Activated T-helper 17 cell treated with anti-CD3 and anti-CD28 coated beads, Interleukin-2, amount 50 U/mL, for 72 hours (primary cell): ENCODE data around the gene CRYGN. TPM values are rescaled to one million over a fixed set of nuclear protein-coding genes. Genes with fewer than 3 reads are reported as not detected.

Experiments used
- ATAC-seq: fragments of 150-1000 bp; cut with Tn5 transposase; replicated peaks from 2 replicates; pipeline ENCODE4 v1.10.0; 2021; ENCODE audit warnings: mild to moderate bottlenecking, moderate library complexity
- H3K27ac Mint-ChIP-seq: one replicate; pipeline ENCODE4 v1.8.0; 2022; ENCODE audit warnings: mixed read lengths
- H3K27me3 Mint-ChIP-seq: one replicate; pipeline ENCODE4 v1.8.0; 2022; ENCODE audit warnings: mixed read lengths
- H3K36me3 Mint-ChIP-seq: one replicate; pipeline ENCODE4 v1.8.0; 2022; ENCODE audit warnings: low read depth, mild to moderate bottlenecking, mixed read lengths
- H3K4me1 Mint-ChIP-seq: one replicate; pipeline ENCODE4 v1.8.0; 2022; ENCODE audit warnings: mixed read lengths
- H3K4me3 Mint-ChIP-seq: one replicate; pipeline ENCODE4 v1.8.0; 2022; ENCODE audit warnings: mild to moderate bottlenecking, mixed read lengths
- H3K9me3 Mint-ChIP-seq: one replicate; pipeline ENCODE4 v1.8.0; 2022; ENCODE audit warnings: mixed read lengths
- total RNA-seq, 2 donors: library from RNA; stranded (reverse); gene quantifications; one replicate each; pipeline ENCODE4 v1.2.3, GENCODE V29; 2022

CRYGN gene
- total RNA-seq, 2 donors from 2014 or later = not detected

DNA sequence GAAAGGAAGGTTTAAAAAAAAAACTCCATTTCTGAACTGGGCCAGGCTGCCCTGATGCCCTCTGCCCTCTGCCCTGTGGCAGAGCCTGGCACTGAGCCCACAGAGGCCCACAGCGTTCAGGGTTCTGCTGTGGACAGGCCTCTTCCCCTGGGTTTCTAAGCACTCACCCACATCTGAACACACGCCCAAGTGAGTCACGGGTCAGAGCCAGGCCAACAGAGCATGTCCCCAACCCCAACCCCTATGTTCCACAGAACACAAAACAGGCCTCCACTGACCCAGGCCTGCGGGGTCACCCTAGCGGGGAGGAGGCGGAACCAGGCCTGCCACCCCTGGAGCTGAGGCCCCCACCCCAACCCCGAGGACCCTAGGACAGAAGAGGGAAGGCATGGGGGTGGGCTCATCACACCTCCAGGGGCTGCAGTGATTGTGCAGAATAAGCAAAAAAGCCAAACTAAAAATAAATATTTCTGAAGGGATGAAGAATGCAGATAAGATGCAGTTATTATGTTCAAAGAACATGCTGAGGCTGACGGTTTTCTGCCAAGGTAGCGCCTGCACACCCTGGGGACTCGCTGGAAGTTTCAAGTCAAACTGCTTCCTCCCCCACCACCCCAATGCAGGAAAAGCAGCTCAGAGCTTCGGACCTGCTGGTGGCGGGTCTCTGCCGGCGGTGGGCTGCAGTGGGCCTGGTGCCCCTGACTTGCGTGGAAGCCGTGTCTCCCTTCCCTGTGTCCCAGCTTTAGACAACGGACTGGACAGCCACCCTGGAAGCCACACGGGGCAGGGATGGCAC is 35.5 kb downstream of the CRYGN start:
- Mint-ChIP-seq H3K4me3 (peak overlapping the region; percentile 2), H3K4me1 (peaks cover 5% of the 10 kb centered on the region), H3K9me3 (no peaks in the 10 kb centered on the region), H3K27ac (no peak overlapping the region), H3K36me3 (no peaks in the 10 kb centered on the region), H3K27me3 (peaks cover 3% of the 10 kb centered on the region)
- ATAC-seq = peak; percentile 65

DNA sequence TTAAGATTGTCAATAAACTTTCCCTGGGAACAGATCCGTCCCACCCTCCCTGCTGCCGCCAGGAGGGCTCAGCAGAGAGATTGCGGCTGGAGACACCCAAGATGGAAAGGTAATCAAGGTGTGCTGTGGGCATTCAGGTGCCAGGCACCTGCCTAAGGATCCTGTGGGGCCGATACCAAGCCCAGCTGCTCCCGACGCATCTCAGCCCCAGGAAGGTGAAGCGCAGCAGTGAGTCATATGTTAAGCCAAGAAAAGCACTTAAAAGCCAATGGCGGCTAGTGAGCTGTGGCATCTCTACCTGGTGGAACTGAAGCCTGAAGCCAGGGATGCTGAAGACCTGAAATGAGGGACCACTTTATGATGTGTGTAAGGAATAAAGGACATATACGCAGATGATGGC is 36.2 kb downstream of the CRYGN start:
- no peaks in the 10 kb centered on the region for H3K36me3 Mint-ChIP-seq
- no peak for ATAC-seq
- H3K27me3 Mint-ChIP-seq = peaks cover 1% of the 10 kb centered on the region
- H3K4me1 Mint-ChIP-seq = peaks cover 3% of the 10 kb centered on the region
- H3K9me3 Mint-ChIP-seq = no peaks in the 10 kb centered on the region
- H3K4me3 Mint-ChIP-seq = peak overlapping the region; percentile 2
- H3K27ac Mint-ChIP-seq = no peak overlapping the region

DNA sequence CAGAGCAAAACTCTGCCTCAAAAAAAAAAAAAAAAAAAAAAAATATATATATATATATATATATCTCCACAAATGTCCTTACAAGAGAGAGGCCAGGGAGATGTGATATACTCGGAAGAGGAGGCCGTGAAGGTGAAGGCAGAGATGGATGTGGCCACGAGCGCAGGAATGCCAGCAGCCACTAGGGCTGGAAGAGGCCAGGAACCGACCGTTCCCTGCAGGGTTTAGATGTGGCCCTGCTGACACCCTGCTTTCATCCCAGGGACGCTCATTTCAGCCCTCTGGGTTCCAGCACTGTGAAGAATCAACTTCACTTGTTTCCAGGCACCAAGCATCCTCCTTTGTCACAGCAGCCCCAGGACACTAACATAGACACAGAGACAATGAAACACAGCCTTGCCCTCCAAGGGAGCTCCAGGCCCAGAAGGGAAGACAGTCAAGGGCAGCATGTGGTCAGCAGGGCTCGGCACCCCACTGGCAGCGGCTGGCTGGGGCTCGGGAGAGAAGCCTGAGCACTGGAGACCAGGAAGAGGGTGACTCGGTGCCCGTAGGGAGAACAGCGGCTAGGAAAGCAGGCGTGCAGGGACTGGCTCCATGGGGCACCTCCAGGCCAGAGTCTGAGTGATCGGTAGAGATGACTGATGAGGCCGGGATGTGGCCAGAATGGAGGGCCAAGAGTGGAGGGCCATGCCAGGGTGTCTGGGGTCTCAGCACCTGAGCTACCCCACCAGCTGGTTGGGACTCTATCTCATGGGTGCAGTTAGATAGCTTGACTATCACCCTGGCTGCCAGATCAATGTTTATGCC is 37.7 kb downstream of the CRYGN start:
- no peak overlapping the region for H3K4me3 Mint-ChIP-seq
- no peaks in the 10 kb centered on the region for H3K27me3 Mint-ChIP-seq
- no peak overlapping the region for H3K27ac Mint-ChIP-seq
- H3K4me1 Mint-ChIP-seq = peaks cover 7% of the 10 kb centered on the region
- H3K36me3 Mint-ChIP-seq = no peaks in the 10 kb centered on the region
- no peaks in the 10 kb centered on the region for H3K9me3 Mint-ChIP-seq
- no peak for ATAC-seq

DNA sequence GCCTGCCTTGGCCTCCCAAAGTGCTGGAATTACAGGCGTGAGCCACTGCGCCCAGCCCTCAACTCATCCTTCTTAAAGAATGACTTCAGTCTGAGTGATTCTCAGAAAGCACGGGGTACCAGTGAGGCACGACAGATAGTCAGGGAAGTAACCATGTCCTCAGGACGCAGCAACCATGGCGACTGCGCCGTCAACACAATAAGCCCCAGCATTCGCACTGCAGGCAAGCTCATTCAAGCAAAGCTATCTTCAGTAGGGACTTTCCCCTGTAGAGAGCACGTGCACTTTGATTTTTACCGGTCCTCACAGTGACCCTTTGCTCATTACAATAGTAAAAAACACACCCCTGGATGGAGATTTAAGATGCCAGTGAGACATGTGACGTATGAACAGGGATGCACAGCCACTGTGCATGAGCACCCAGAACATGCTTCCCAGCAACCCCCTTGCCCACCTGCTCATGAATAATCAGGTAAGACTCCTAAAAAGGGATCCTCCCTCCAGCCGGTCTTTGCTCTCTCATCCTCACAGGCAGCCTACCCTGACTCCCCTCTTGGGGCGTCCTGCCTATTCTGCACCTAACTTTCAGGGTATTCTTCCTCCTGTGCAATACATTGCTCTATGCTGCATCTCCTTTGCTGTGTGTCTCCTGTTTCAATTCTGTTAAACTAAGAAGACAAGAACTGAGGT is 39.2 kb downstream of the CRYGN start:
- Mint-ChIP-seq H3K27ac (no peak overlapping the region), H3K36me3 (no peaks in the 10 kb centered on the region), H3K4me1 (peaks cover 7% of the 10 kb centered on the region), H3K9me3 (no peaks in the 10 kb centered on the region), H3K27me3 (no peaks in the 10 kb centered on the region), H3K4me3 (no peak overlapping the region)
- peak; percentile 31 for ATAC-seq

DNA sequence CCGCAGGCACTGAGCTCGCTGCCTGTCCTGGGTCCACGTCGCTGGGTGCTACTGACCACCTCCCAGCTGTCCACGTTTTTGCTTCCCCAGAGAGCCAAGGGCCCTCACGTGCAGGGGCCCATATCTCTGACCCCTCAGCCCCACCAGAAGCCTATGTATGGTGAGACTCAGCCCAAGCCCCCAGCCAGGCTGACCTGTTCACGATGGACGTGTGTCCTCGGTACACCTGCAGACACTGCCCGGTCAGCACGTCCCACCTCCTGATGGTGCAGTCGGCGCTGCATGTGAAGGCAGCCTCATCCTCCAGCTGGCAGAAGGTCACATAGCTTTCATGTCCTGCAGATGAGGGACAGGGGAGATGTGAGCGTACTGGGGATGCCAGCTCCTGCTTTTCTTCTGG is 40.0 kb downstream of the CRYGN start:
- no peaks in the 10 kb centered on the region for H3K27me3 Mint-ChIP-seq
- no peak overlapping the region for H3K27ac Mint-ChIP-seq
- H3K9me3 Mint-ChIP-seq = no peaks in the 10 kb centered on the region
- no peaks in the 10 kb centered on the region for H3K36me3 Mint-ChIP-seq
- H3K4me1 Mint-ChIP-seq = peaks cover 7% of the 10 kb centered on the region
- ATAC-seq = no peak
- H3K4me3 Mint-ChIP-seq = no peak overlapping the region

DNA sequence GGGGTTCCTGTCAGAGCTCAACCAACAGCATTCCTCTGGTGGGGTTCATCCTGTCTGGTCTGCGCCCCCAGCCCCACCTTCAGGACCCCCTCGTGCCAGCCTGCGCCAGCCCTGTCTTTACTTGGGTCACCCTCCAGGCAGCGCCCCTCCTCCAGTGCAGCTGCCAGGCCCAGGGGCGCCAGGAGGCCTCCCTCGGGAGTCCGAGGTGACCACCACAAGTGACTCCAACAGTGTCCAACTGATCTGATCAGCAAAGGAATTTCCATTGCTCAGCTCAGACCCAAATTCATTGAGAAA is 40.7 kb downstream of the CRYGN start:
- H3K27ac Mint-ChIP-seq = no peak overlapping the region
- no peaks in the 10 kb centered on the region for H3K27me3 Mint-ChIP-seq
- H3K36me3 Mint-ChIP-seq = no peaks in the 10 kb centered on the region
- H3K4me3 Mint-ChIP-seq = no peak overlapping the region
- H3K4me1 Mint-ChIP-seq = peaks cover 7% of the 10 kb centered on the region
- no peaks in the 10 kb centered on the region for H3K9me3 Mint-ChIP-seq
- no peak for ATAC-seq

DNA sequence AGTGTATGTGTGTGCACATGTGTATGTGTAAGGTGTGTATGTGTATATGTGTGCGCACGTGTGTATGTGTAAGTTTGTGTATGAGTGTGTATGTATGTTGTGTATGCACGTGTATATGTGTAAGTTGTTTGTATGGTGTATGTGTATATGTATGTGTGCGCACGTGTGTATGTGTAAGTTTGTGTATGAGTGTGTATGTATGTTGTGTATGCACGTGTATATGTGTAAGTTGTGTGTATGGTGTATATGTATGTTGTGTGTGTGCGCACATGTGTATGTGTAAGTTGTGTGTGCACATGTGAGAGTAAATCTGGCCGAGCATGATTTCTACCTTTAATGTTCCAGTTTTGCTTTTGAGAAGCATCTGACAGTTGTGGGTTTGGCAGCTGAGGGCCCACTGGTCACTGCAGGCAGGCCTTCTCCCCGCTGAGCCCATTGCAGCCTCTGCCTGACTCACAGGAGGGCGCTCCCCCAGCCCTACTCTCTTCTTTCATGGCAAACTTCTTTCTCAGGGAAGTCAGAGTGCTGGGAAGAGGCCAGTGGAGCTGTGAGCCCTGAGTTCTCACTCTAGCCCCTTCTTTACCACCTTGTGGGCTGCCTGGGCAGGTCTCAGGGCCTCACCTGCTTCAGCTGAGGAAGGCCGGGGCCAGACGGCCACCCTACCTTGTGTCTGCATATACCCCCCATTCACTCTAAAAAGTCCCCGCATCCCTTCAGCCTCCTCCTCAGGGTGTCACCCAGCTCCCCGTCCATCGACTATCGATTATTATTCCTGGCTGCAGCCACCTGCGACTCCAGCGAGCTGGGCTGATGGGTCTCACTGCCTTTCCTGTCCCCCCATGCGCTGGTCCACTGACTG is 41.3 kb downstream of the CRYGN start:
- Mint-ChIP-seq H3K9me3 (no peaks in the 10 kb centered on the region), H3K36me3 (no peaks in the 10 kb centered on the region), H3K27me3 (no peaks in the 10 kb centered on the region), H3K4me1 (peaks cover 7% of the 10 kb centered on the region), H3K27ac (no peak overlapping the region), H3K4me3 (peak overlapping the region; percentile 5)
- ATAC-seq = no peak

DNA sequence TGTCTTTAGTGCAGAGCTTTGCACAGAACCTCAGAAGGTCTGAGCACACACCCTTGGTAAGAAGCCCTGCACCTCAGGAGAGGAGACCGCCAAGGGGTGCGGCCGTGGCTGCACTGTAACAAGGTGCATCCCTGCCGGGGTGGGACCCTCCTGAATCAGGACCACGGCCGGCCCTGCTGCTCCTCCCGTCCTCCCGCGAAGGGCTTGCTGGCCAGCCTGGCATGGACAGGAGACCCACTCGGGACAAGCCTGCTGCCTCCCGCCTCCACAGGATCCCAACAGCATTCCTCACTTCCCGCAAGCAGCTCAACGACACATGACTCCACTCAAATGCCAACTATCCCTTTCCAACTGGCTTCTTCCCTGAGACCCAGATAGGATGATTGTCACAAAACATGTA is 42.9 kb downstream of the CRYGN start:
- no peaks in the 10 kb centered on the region for H3K9me3 Mint-ChIP-seq
- ATAC-seq = no peak
- no peaks in the 10 kb centered on the region for H3K27me3 Mint-ChIP-seq
- no peaks in the 10 kb centered on the region for H3K36me3 Mint-ChIP-seq
- peak overlapping the region; percentile 5 for H3K4me3 Mint-ChIP-seq
- H3K27ac Mint-ChIP-seq = no peak overlapping the region
- H3K4me1 Mint-ChIP-seq = peaks cover 10% of the 10 kb centered on the region

DNA sequence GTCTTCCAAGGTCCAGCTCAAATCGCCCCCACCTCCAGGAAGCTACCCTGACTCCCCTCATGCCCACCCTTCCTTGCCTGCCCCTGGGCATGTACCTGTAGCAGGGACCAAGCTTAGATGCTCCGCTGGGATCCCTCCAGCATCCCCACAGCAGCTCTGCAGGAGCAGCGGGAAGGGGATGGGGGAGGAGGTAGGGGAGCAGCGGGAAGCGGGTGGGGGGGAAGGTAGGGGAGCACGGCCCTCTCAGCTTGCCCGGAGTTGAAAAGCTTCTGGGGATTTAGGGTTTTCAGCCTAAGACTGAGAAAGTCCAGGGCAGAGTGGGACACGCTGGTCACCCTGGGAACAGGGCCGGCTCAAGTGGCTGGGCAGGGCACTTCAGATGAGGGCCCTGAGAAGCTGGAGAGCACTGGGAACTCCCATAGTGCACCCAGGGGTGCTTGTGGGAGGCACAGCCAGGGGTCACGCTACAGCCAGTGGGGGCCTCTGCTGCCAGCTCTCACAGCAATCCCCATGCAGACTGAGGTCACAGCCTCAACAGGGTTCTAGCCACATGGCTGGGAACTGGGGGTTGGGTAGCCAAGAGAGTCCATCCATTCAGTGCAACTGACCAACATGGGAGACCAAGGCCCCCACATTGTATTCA is 43.5 kb downstream of the CRYGN start:
- Mint-ChIP-seq H3K4me1 (peaks cover 10% of the 10 kb centered on the region), H3K36me3 (no peaks in the 10 kb centered on the region), H3K27ac (no peak overlapping the region), H3K4me3 (no peak overlapping the region), H3K27me3 (no peaks in the 10 kb centered on the region), H3K9me3 (no peaks in the 10 kb centered on the region)
- ATAC-seq = no peak

DNA sequence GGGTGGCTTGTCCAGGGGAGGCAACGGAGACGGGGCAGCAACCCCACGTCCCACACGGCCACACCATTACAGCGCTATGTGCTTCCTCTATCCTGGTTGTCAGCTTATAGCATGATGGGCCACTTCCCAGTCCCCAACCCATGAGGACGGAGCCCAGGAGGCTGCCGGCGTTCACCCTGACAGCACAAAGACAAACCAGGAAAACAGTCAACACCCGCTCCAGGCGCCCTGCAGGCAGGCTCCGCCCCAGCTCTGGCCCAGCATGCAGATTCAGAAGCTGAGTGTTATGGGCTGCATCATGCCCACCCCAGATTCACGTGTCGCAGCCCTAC is 44.9 kb downstream of the CRYGN start:
- Mint-ChIP-seq H3K27ac (no peak overlapping the region), H3K4me3 (no peak overlapping the region), H3K9me3 (no peaks in the 10 kb centered on the region), H3K36me3 (no peaks in the 10 kb centered on the region), H3K27me3 (no peaks in the 10 kb centered on the region), H3K4me1 (peaks cover 10% of the 10 kb centered on the region)
- no peak for ATAC-seq

DNA sequence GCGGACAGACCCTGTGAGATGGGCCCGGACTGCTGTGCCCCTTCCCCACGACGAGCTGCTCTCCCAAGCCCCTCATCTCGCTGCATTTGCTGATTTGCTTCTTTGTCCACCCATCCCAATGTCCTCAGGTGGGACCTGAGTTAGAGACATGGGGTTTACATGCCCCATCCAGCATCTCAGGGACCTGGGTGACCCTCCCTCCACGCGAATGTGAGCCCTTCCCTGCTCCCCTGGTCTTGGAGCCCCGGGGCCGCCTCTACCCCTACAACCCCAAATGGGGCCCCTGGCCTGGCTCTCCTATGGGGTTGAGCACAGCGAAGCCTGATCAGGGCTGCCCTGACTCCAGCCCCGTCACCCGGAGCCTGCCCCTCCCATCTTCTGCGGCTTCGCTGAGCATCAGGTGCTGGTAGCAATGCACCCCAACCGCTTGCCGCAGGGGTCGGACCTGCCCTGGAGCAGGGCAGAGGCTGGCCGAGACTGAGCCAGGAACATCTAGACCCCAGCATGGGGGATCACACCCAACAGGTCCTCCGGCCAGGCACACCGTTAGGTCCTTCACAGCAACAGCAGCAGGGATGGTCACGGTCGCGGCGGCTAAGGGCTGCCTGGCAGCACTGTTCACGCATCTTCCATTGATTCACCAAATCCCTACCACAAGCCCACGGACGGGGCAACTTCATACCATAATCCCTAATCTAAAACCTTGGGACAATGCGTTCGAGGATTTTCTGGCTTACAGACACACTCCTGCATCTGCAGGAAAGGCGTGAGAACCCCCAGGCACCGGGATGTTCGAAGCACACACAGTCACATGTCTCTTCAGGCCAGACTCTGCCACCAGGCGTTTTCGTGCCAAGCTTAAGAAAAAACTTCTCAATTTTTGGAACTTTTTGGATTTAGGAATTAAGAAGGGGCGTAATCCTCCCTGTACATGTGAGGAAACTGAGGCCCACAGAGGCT is 45.6 kb downstream of the CRYGN start:
- H3K27me3 Mint-ChIP-seq = no peaks in the 10 kb centered on the region
- H3K9me3 Mint-ChIP-seq = no peaks in the 10 kb centered on the region
- no peak for ATAC-seq
- no peak overlapping the region for H3K27ac Mint-ChIP-seq
- H3K4me3 Mint-ChIP-seq = no peak overlapping the region
- H3K36me3 Mint-ChIP-seq = no peaks in the 10 kb centered on the region
- H3K4me1 Mint-ChIP-seq = peaks cover 10% of the 10 kb centered on the region

DNA sequence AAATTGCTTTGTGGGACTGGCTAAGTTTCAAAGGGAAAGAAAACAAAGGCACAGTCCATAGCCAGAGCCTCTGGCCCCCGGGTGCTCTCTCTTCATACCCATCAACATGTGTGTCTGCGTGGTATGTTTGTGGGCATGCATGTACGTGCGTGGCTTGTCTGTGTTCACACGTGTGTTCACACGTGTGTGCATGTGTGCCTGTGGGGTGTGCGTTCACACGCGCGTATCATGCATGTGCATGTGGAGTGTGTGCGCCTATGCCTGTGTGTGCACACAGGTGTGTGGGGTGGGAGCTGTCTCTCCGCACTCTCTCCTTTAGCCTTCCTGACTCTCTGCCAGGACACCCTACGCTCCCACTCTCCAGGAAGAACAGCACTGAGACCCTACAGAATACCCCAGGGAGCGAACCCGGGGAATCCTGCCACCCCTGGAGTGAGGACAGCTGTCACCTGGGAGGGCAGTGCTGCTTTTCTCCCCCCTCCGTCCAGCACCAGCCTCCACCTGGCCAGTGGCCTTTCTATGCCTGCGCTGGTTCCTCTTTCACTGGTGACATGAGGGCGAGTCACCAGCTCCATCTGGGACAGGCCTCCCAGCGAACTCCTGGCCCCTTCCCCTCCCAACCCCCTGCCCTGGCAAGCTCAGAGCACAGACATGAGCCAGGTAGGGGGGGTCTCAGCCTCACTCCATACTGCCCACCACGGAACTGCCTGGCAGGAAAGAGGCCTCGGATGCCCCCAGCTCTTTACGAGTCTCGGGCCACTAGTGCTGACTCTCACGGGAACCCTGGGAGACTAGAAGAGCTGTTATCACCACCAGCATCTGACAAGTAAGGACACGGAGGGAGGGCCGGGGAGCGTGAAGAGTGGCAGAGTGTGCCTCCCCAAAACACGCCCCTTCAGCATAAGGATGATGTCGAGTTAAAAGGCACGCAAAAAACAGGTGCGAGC is 46.6 kb downstream of the CRYGN start:
- H3K9me3 Mint-ChIP-seq = no peaks in the 10 kb centered on the region
- H3K36me3 Mint-ChIP-seq = no peaks in the 10 kb centered on the region
- no peaks in the 10 kb centered on the region for H3K27me3 Mint-ChIP-seq
- ATAC-seq = no peak
- H3K4me3 Mint-ChIP-seq = no peak overlapping the region
- no peak overlapping the region for H3K27ac Mint-ChIP-seq
- peaks cover 9% of the 10 kb centered on the region for H3K4me1 Mint-ChIP-seq
